Left lobe of liver (tissue), 2 donors: ENCODE measurements around the gene GOLGA7B. TPM values are rescaled to one million over a fixed set of nuclear protein-coding genes. Genes with fewer than 3 reads are reported as not detected.

Experiments used
- ATAC-seq: fragments of 200-7000 bp; cut with Tn5 transposase; one replicate; pipeline ENCODE4 v1.9.1; 2020; ENCODE audit warnings: mild to moderate bottlenecking, moderate library complexity
- DNase-seq: peaks from one replicate; pipeline ENCODE4 v3.0.0-alpha.2; 2020; ENCODE audit warnings: low spot score
- total RNA-seq: library from RNA; stranded (reverse); gene quantifications from one replicate; pipeline ENCODE4 v1.2.1, GENCODE V29; 2021
- donor health status: DM: no; HTN: no; CAD: no; lungs with moderate emphysema.
- donor health status: DM: no; HTN: yes; CAD: no.

The GOLGA7B gene
- total RNA-seq, 1 donor from 2014 or later: 0.53 TPM

DNA sequence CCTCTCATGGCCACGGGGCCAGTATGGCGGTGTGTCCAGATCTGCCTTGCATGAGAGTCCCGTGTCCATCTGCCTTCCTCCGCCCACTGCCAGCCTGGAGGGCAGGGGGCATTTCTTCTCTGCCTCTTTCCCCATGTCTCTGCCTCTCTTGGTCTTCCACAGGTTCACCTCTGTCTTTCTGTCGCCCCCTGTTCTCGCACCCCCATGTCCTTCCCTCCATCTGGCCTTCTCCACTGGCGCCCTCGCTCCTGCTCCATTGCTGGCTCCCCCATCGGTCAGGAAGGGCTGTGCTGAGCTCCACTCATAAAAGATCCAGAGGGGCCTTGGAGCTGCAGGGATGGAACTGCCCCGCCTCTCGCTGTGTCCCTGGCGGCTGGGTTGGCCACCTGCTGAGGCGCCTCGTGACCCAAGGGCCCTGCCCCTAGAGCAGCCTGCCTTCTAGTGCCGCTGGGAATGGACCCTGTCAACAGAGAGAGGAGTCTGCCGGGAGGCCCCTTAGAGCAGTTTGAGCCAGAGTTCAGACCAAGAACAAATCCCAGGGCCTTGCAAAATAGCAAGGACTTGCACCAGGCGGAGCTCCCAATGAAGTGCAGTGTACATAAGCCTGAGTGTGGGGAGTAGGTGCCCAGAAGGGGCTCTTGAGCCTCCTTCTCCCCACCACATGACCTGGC, 42.0 kb downstream of the GOLGA7B start:
- DNase-seq (no peak), ATAC-seq (no peak)

GRCh38 chr10:97892506-97892905, 42.9 kb downstream of the GOLGA7B start:
- DNase-seq (no peak), ATAC-seq (no peak)

DNA sequence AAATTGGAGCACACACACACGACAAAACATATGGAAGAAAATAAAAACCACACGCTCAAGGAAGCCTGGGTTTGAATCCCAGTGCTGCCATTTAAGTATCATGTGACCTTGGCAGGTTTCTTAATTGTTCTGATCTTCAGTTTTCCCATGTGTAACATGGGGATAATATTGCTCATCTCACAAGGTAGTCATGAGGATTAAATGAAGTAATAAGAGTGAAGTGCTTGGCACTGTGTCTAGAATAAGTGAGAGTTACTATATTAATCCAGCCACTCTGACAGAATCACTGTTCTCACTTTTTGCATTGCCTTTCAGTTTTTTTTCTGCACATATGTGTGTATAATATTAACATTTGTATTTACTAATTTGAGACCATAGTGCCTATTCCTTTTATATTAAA, 43.3 kb downstream of the GOLGA7B start:
- ATAC-seq (no peak), DNase-seq (no peak)

DNA sequence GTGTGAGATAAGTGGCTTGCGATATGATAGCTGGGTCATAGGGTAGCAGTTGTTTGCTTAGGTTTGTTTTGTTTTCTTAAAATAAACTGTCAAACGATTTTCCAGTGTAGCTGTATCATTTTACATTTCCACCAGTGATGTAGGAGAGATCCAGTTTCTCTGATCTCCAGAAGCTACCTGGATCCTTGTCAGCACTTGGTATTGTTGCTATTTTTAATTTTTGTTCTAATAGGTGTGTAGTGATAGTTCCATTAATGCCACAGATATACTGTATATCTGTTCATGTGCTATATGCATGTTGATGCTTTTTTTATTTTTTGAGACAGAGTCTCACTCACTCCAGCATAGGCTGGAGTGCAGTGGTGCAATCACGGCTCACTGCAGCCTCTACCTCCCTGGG, 44.4 kb downstream of the GOLGA7B start:
- DNase-seq: no peak
- ATAC-seq: no peak

DNA sequence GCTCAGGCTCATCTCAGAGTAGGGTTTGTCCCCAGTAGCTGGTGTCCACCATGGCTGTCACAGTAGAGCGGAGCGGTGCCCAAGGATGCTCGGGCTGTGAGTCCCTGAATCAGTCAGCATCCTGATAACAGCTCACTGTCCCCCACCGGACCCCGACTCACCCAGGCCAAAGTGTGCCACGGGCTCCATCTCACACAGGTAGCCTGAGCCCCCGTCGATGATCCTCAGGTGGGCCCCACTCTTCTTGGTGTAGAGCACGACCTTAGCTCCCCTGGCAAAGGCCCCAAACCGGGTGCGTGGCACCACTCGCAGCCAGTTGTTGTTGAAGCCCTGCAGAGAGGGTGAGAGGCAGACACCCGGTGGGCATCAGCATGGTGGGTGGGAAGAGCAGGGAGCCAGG, 45.4 kb downstream of the GOLGA7B start:
- DNase-seq (no peak), ATAC-seq (no peak)

GRCh38 chr10:97895915-97896314, 46.3 kb downstream of the GOLGA7B start:
- ATAC-seq: peak; percentile 46
- DNase-seq: no peak

- DNase-seq (no peak), ATAC-seq (no peak)
Observed at GRCh38 chr10:97896756-97897358, 47.2 kb downstream of the GOLGA7B start.

DNA sequence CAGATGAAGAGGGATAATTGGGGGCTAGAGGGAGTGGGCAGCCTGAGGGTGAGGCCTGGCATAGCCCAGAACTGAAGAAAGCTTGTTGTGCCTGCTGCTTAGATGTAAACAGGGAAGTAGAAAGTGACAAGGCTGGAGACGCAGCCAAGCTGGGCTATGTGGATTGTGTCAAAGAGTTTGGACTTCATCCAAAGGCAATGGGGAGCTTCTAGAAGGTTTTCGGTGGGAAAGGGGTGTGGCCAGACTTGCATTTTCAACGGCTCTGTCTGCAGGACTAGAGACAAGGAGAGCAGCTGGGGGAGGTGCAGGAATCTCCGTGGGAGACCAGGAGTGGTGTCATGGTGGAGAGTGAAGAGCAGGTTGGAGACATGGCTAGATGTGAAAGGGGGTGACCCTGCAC, 48.8 kb downstream of the GOLGA7B start:
- DNase-seq (no peak), ATAC-seq (no peak)

DNA sequence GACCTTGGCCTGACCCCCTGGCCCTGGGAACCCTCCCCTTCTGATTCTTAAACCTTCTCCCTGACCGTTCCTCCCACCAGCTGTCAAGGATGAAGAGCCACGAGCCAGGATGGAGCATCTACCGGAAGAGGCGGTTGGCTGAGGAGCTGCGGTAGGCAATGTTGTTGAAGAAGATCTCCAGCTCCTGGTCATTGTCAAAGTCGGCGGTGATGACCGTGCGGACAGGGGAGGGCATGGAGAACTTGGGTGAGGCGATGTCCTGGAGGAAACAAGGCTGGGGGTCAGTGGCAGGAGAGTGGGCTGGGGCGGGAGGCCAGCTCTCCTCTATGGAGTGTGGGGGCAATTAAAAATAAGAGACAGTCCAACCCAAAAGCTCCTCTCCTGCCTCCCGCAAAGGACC, 51.7 kb downstream of the GOLGA7B start:
- ATAC-seq (no peak), DNase-seq (no peak)

GRCh38 chr10:97903128-97904017, 53.7 kb downstream of the GOLGA7B start:
- DNase-seq (no peak), ATAC-seq (no peak)

DNA sequence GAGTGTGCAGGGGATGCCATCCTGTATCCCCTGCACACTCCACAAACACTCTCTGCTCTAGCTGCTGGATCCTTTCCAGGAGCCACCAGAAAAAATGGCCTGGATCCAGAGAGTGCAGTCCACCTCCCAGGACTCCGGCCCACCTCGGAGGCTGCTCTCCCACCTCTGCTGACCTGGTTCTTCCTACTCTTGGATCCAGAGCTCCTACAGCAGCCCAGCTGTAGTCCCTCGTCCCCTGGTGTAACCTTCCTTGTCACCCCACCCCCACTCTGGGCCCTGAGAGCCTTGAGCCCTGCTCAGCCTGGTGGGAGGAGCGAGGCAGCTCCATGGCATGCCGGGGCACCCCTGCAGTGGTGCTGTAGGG, 54.4 kb downstream of the GOLGA7B start:
- ATAC-seq (no peak), DNase-seq (no peak)

GRCh38 chr10:97904576-97904975, 54.9 kb downstream of the GOLGA7B start:
- no peak for DNase-seq
- ATAC-seq: no peak

DNA sequence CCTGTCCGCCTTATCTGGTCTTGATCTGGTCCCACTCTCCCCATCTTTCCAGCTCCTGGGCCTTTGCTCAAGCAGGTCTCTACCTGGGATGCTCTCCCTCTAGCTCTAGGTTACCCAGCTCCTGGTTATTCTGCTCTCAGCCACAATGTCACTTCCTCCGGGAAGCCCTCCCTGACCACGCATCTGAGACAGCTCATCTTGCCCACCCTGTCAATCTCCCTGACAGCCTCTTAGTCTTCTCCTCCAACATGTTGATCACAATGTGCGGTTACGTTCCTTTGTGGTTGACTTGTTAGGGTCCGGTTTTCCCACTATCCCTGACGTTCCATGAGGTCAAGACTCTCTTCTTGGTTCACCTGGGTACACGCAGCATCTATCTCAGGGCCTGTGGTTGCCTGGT, 55.6 kb downstream of the GOLGA7B start:
- DNase-seq: no peak
- ATAC-seq: no peak

DNA sequence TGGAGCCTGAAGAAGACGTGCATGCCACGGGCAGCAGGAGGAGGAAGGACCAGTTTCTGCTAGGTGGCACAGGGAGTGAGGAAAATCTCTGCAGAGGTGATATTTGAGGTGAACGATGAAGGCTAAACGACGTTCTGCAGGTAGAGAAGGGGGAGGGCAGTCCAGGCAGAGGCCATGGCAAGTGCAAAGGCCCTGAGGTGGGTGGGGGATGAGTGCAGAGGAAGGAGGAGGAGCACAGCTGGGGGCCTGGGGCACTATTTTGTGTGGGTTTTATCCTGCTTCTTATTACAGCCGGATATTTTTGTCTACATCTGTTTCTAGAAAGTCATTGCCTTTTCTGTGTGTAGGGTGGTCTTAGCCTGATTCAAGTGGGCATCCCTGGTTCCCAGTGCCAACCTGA, 57.6 kb downstream of the GOLGA7B start:
- ATAC-seq (no peak), DNase-seq (no peak)

DNA sequence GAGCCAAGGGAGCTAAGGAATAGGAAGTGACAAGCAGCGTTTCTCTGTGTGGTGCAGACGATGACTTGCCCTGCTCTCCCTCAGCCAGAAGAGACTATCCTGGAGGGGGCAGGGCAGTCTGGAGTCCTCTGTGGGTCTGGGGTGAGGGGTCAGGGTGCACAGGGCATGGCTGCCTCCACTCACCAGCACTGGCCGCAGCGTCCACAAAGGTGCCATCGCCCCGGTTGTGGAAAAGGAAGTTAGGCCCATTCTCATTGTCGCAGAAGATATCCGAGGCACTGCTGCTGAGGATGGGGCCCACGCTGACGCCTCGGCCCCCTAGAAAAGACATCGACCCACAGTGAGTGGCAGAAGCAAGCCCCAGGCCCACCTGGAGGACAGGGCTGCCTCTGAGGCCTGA, 58.2 kb downstream of the GOLGA7B start:
- ATAC-seq (no peak), DNase-seq (no peak)

- ATAC-seq (no peak), DNase-seq (no peak)
Observed at GRCh38 chr10:97910661-97911060, 61.0 kb downstream of the GOLGA7B start.

DNA sequence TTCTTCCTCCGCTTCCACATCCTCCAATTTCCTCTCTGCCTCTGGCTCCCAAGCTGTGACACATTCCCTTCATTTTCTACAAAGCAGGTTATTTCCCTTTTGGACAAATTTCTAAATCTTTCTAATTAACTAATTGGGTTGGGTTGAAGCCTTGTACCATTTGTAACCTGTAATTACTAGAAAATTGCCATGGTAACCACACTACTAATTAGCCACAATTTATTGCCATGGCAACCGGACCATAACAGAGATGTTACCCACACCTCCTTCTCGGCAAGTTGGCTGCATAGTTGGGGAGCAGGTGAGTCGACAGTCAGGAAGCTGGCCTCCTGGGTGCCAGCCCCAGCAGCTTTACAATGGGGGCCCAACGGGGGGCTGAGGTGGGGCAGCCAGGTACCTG, 61.6 kb downstream of the GOLGA7B start:
- no peak for DNase-seq
- no peak for ATAC-seq

DNA sequence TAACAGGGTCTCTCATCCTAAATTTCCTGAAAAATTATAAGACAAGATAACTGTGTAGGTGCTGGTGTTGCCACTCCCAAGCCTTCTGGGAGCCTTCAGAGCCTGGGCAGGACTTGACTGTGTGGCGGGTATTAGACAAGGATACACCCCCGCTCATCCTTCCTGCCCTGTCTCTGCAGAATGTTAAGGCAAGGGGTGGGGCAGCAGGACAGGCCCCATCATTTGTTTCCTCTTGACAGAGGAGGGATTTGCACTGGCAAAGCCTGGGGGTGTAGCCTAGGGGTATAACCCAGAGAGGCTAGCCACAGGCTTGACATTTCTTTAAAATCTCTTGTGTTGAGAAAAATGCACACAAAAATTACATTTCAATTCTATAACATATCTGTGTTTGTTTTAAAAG, 63.5 kb downstream of the GOLGA7B start:
- ATAC-seq: no peak
- DNase-seq: no peak

- DNase-seq (no peak), ATAC-seq (no peak)
Observed at GRCh38 chr10:97913614-97914013, 64.0 kb downstream of the GOLGA7B start.

GRCh38 chr10:97914171-97914836, 64.7 kb downstream of the GOLGA7B start:
- ATAC-seq (peak; percentile 39), DNase-seq (no peak)

DNA sequence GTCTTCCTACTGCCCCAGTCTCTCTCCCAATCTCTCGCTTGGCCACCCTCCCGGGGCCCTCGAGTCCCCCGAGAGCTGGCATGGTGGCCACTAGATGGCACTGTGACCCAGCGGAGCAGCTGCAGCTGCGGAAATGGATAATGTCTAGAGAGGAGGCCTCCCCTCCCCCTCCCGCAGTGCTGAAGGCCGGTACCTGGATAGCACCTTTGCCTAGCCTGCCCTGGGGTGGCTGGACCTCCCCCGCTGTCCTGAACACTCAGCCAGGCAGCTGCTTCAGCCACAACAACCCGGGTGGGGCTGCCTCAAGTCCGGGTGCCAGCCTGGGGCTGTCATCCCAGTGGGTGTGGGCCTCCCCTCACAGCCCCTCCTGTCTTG, 65.2 kb downstream of the GOLGA7B start:
- ATAC-seq (peak; percentile 94), DNase-seq (peak; percentile 76)
